ENCODE results near the gene BST2.

Gene BST2

GRCh38 chr19:17405250-17406045, at the start of gene BST2:
BST2 (minus strand) TSS chr19:17405630; CDS start chr19:17405575, 55 bp downstream.
- no peak for DNase-seq (ENCODE audit: low read depth in 1 of 2, low spot score in 1 of 2)

GRCh38 chr19:17454576-17455071, 49.2 kb upstream of the BST2 start:
- DNase-seq (ENCODE audit: low read depth in 1 of 2, low spot score in 1 of 2): no peak

- no peak for DNase-seq (ENCODE audit: low read depth in 1 of 2, low spot score in 1 of 2)
Measured at GRCh38 chr19:17451820-17452219, 46.4 kb upstream of the BST2 start.

- DNase-seq (ENCODE audit: low read depth in 1 of 2, low spot score in 1 of 2): peak in 1 of 2 donors; percentile 15
Measured at GRCh38 chr19:17450264-17451075, 45.0 kb upstream of the BST2 start.

GRCh38 chr19:17448131-17448967, 42.9 kb upstream of the BST2 start, which contains the start of gene TMEM221:
TMEM221 (minus strand) TSS chr19:17448668; CDS start chr19:17448462, 206 bp downstream.
- DNase-seq (ENCODE audit: low read depth in 1 of 2, low spot score in 1 of 2): peak; percentile 22 to 34

- no peak for DNase-seq (ENCODE audit: low read depth in 1 of 2, low spot score in 1 of 2)
Measured at GRCh38 chr19:17447704-17448130, 42.3 kb upstream of the BST2 start.

- no peak for DNase-seq (ENCODE audit: low read depth in 1 of 2, low spot score in 1 of 2)
Measured at GRCh38 chr19:17445526-17446165, 40.2 kb upstream of the BST2 start.

GRCh38 chr19:17441241-17442021, 36.0 kb upstream of the BST2 start:
- DNase-seq (ENCODE audit: low read depth in 1 of 2, low spot score in 1 of 2): no peak

- no peak for DNase-seq (ENCODE audit: low read depth in 1 of 2, low spot score in 1 of 2)
Measured at GRCh38 chr19:17436874-17437267, 31.4 kb upstream of the BST2 start.

- DNase-seq (ENCODE audit: low read depth in 1 of 2, low spot score in 1 of 2): no peak
Measured at GRCh38 chr19:17436094-17436873, 30.9 kb upstream of the BST2 start.

- DNase-seq (ENCODE audit: low read depth in 1 of 2, low spot score in 1 of 2): no peak
Measured at GRCh38 chr19:17435218-17435617, 29.8 kb upstream of the BST2 start.

- DNase-seq (ENCODE audit: low read depth in 1 of 2, low spot score in 1 of 2): no peak
Measured at GRCh38 chr19:17431417-17431816, 26.0 kb upstream of the BST2 start.

- DNase-seq (ENCODE audit: low read depth in 1 of 2, low spot score in 1 of 2): no peak
Measured at GRCh38 chr19:17429641-17430113, 24.2 kb upstream of the BST2 start.

GRCh38 chr19:17424743-17425365, 19.4 kb upstream of the BST2 start:
- DNase-seq (ENCODE audit: low read depth in 1 of 2, low spot score in 1 of 2): no peak

- DNase-seq (ENCODE audit: low read depth in 1 of 2, low spot score in 1 of 2): no peak
Measured at GRCh38 chr19:17423429-17424208, 18.2 kb upstream of the BST2 start.

GRCh38 chr19:17421942-17422341, 16.5 kb upstream of the BST2 start:
- no peak for DNase-seq (ENCODE audit: low read depth in 1 of 2, low spot score in 1 of 2)

GRCh38 chr19:17420475-17420924, 15.1 kb upstream of the BST2 start:
- no peak for DNase-seq (ENCODE audit: low read depth in 1 of 2, low spot score in 1 of 2)

Measured in activated T-helper 1 cell treated with anti-CD3 and anti-CD28 coated beads, Interleukin-2, amount 50 U/mL, for 16 hours (primary cell).